Measurements from ENCODE around the gene ACE.

The ACE gene

DNA sequence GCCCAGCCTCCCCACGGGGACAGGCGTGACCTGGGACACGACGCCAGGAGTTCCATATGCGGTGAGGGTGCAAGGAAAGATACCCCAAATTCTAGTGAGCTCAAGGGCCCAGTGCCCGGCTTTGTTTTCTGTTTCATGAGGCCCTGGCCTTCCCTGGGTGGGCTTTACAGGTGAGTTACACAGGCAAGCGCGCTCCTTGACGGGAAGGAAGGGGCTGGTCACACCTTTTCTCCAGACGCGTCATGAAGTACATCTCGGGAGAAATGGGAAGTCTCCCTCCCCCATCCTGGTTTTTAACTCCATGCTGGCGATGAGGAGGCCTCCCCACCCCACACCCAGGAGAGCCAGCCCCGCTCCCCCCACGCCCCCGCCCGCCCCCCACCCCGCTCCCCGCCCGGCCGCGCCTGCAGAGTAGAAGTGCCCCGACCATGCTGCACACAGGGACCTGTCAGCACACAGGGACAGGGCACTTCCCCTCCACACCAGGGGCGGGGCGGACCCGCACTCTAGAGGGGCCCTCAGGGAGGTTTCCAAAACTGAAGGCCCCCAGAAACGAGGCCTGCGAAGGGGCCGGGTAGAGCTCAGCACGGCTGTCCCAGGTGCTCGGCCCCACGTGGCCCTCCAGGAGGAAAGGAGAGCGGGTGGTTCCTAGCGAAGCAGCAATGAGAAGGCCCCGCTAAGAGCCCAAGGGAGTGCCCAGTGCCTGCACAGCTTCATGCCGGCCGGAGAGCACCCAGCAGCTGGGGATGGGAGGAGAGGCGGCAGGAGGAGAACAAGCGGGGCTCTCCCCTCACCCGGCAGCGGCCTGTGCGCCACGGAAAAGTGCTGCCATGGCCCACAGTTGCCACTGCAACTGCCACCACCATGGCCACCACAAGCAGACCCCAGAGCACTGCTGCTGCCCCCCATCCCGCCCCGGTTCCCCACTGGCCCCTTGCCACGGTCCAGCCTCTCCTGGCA is 38.5 kb upstream of the ACE start:
- Histone ChIP-seq H3K27me3 (ENCODE audit: control insufficient read depth, insufficient read depth, low read length) (no peaks in the 10 kb centered on the region), H3K9ac (ENCODE audit: low read depth, low read length) (no peak overlapping the region), H3K4me3 (ENCODE audit: low read length) (no peak overlapping the region), H3K36me3 (ENCODE audit: insufficient read depth, low read length) (no peaks in the 10 kb centered on the region), H3K4me2 (ENCODE audit: low read length) (no peak overlapping the region), H3K9me3 (replicated peaks; ENCODE audit: low read length) (no peaks in the 10 kb centered on the region), H3K4me1 (ENCODE audit: control insufficient read depth, insufficient read depth, low read length) (peaks cover 42% of the 10 kb centered on the region)

DNA sequence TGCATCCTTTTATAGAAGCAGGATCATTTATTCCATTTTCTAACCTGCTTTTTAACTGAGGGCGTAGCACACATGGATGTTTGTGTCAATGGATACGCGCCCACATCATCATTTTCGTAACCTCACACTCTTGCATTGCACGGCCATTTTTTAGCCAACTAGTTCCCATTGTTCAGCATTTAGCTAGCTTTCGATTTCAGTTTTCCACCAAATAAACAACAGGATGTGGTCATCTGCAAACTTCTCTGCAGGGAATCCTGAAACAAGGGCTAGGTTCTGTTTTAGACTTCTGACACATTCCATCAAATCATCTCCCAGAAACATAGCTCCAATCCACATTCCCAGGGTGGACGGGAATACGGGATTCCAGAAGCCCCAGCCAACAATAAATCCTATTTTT is 37.2 kb upstream of the ACE start:
- Histone ChIP-seq H3K9ac (ENCODE audit: low read depth, low read length) (no peak overlapping the region), H3K36me3 (ENCODE audit: insufficient read depth, low read length) (no peaks in the 10 kb centered on the region), H3K4me2 (ENCODE audit: low read length) (peak overlapping the region; percentile 58), H3K9me3 (replicated peaks; ENCODE audit: low read length) (no peaks in the 10 kb centered on the region), H3K4me1 (ENCODE audit: control insufficient read depth, insufficient read depth, low read length) (peaks cover 28% of the 10 kb centered on the region), H3K4me3 (ENCODE audit: low read length) (no peak overlapping the region), H3K27me3 (ENCODE audit: control insufficient read depth, insufficient read depth, low read length) (no peaks in the 10 kb centered on the region)

DNA sequence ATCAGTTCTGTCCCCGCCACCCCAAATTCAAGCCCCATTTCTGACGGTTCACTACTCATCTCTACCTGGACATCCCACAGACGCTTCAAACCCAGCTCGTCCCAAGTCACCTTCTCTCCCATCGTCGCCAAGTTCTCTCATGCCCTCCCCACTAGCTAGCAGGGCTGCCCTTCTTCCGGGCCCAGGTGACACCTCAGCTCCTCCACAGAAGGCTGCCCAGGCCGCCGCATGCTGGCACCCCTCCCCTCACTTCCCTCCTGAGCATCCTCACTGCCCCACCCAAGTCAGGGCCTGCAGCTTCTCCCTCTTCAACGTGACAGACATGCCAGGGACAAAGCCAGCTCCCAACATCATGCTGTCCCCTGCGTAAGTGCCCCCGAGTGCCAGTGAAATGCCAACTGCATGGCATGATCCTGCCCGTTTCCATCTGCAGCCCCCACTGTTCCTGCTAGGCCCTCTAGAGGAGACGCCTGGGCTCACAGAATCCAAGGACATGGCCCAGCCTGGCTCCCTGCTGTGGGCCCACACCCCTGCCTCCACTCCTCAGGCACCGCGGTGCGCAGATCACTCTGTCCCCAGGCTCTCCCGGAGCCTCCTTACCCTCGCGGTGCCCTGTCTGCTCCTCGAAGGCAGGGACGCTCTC is 36.6 kb upstream of the ACE start:
- H3K4me3 ChIP-seq (ENCODE audit: low read length): no peak overlapping the region
- H3K27me3 ChIP-seq (ENCODE audit: control insufficient read depth, insufficient read depth, low read length): no peaks in the 10 kb centered on the region
- peak overlapping the region; percentile 58 for H3K4me2 ChIP-seq (ENCODE audit: low read length)
- H3K9me3 ChIP-seq (replicated peaks; ENCODE audit: low read length): no peaks in the 10 kb centered on the region
- H3K36me3 ChIP-seq (ENCODE audit: insufficient read depth, low read length): no peaks in the 10 kb centered on the region
- peaks cover 23% of the 10 kb centered on the region for H3K4me1 ChIP-seq (ENCODE audit: control insufficient read depth, insufficient read depth, low read length)
- H3K9ac ChIP-seq (ENCODE audit: low read depth, low read length): no peak overlapping the region

DNA sequence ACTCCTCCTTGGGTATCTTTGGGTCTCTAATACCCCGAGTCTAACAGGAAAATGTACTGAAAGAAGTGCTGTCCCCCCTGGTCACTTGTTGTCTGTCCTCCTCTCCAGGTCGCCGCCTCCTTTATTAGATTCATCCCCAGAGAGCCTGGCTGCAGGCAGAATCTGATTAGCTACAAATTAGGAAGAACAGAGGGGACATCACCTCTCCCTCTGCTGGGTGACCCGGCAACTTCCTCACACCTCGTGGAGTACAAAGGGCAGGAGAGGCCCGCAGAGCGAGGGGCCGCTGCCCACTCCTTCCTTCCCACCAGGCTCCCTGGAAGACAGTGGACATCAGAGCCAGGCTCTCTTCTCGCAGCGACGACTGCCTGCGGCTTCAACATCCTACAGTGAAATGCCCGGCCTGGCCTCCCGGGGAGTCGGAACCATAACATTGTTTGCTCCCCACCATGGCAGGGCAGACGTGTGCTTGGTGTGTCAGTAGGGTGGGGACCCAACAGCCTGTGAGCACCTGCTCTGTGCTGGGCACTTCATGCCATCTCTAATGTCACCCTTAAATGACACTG is 36.0 kb upstream of the ACE start:
- H3K27me3 ChIP-seq (ENCODE audit: control insufficient read depth, insufficient read depth, low read length): no peaks in the 10 kb centered on the region
- no peak overlapping the region for H3K4me2 ChIP-seq (ENCODE audit: low read length)
- H3K4me1 ChIP-seq (ENCODE audit: control insufficient read depth, insufficient read depth, low read length): peaks cover 22% of the 10 kb centered on the region
- H3K4me3 ChIP-seq (ENCODE audit: low read length): no peak overlapping the region
- H3K9me3 ChIP-seq (replicated peaks; ENCODE audit: low read length): no peaks in the 10 kb centered on the region
- no peak overlapping the region for H3K9ac ChIP-seq (ENCODE audit: low read depth, low read length)
- H3K36me3 ChIP-seq (ENCODE audit: insufficient read depth, low read length): no peaks in the 10 kb centered on the region

DNA sequence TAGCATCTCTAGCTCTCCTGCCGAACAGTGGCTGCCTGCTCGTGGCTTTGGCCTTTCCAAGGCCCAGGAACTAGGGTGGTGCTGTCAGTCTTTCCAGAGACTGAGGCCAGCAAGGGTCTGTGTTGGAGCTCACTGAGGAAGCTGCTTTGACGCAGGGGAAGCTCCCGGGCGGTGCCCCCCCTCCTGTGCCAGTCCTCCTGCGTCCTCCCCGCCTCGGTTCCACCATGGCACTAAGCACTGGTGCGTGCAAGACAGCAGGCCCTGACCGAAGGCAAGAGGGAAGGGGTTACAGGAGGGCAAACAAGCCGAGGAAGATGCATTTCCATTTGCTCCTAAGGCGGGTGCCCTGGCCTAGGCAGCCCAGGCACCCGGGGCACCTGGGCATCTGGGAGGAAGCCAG is 35.2 kb upstream of the ACE start:
- H3K36me3 ChIP-seq (ENCODE audit: insufficient read depth, low read length): no peaks in the 10 kb centered on the region
- no peaks in the 10 kb centered on the region for H3K9me3 ChIP-seq (replicated peaks; ENCODE audit: low read length)
- H3K4me1 ChIP-seq (ENCODE audit: control insufficient read depth, insufficient read depth, low read length): peaks cover 25% of the 10 kb centered on the region
- H3K27me3 ChIP-seq (ENCODE audit: control insufficient read depth, insufficient read depth, low read length): no peaks in the 10 kb centered on the region
- H3K9ac ChIP-seq (ENCODE audit: low read depth, low read length): no peak overlapping the region
- H3K4me2 ChIP-seq (ENCODE audit: low read length): no peak overlapping the region
- no peak overlapping the region for H3K4me3 ChIP-seq (ENCODE audit: low read length)

DNA sequence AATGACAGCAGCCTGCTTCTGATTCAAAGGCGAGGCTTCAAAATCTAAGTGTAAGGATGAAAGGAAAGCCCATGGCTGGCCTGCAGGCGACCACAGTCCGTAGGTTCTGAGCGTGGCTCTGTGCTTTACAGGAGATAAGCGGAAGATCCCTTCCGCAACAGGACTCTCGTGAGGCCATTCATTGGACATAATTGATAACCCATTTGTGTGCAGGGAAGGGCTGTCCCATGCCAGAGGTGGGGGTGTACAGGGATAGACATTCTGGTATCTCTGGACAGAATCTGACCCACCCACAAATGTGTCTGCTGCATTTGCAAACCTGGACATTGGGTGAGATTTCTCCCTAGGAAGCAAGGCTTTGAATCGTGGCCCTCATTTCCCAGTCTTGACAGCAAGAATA is 34.8 kb upstream of the ACE start:
- H3K4me2 ChIP-seq (ENCODE audit: low read length): no peak overlapping the region
- no peaks in the 10 kb centered on the region for H3K9me3 ChIP-seq (replicated peaks; ENCODE audit: low read length)
- no peak overlapping the region for H3K4me3 ChIP-seq (ENCODE audit: low read length)
- peaks cover 28% of the 10 kb centered on the region for H3K4me1 ChIP-seq (ENCODE audit: control insufficient read depth, insufficient read depth, low read length)
- H3K27me3 ChIP-seq (ENCODE audit: control insufficient read depth, insufficient read depth, low read length): no peaks in the 10 kb centered on the region
- no peak overlapping the region for H3K9ac ChIP-seq (ENCODE audit: low read depth, low read length)
- no peaks in the 10 kb centered on the region for H3K36me3 ChIP-seq (ENCODE audit: insufficient read depth, low read length)

DNA sequence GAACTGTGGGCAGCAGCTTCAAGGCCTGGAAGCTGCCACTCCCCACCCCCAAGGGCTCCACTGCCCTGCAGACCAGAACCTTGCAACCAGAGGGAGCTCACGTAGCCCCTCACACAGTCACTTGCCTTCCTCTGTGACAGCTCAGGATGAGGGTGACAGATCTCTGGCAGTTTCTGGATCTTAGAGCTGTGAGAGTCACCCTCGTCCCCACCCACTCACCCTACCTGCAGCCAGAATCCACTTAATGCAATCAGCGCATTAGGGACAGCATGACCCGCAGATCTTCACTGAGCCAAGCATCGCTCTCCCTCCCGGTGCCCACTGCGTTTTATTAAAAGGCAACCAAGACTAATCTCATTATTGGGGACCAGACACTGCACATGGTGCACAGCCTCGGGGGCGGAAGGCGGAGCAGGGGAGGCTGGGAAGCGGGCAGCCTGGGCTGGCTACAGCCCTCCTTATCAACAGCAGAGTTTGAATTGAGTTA is 34.3 kb upstream of the ACE start:
- H3K4me1 ChIP-seq (ENCODE audit: control insufficient read depth, insufficient read depth, low read length): peaks cover 28% of the 10 kb centered on the region
- no peak overlapping the region for H3K4me2 ChIP-seq (ENCODE audit: low read length)
- H3K27me3 ChIP-seq (ENCODE audit: control insufficient read depth, insufficient read depth, low read length): no peaks in the 10 kb centered on the region
- H3K36me3 ChIP-seq (ENCODE audit: insufficient read depth, low read length): no peaks in the 10 kb centered on the region
- no peak overlapping the region for H3K9ac ChIP-seq (ENCODE audit: low read depth, low read length)
- H3K4me3 ChIP-seq (ENCODE audit: low read length): no peak overlapping the region
- H3K9me3 ChIP-seq (replicated peaks; ENCODE audit: low read length): no peaks in the 10 kb centered on the region

DNA sequence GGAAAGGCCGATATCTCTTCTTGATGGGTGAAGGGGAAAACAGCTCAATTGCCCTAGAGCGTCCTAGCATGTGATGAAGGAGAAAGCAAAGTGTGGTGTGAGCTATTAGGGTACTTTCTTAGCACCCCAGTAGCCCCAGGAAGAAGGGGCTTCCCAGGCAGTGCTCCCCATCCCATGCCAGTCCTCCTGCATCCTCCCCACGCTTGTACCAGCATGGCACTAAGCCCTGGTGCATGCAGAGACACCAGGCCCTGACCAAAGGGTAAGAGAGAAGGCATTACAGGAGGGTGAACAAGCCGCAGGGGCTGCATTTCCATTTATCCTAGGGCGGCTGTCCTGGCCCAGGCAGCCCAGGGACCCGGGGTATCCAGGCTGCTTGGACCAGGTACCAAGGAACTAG is 33.8 kb upstream of the ACE start:
- Histone ChIP-seq H3K9me3 (replicated peaks; ENCODE audit: low read length) (no peaks in the 10 kb centered on the region), H3K4me1 (ENCODE audit: control insufficient read depth, insufficient read depth, low read length) (peaks cover 25% of the 10 kb centered on the region), H3K36me3 (ENCODE audit: insufficient read depth, low read length) (no peaks in the 10 kb centered on the region), H3K4me3 (ENCODE audit: low read length) (no peak overlapping the region), H3K4me2 (ENCODE audit: low read length) (no peak overlapping the region), H3K27me3 (ENCODE audit: control insufficient read depth, insufficient read depth, low read length) (no peaks in the 10 kb centered on the region), H3K9ac (ENCODE audit: low read depth, low read length) (no peak overlapping the region)

DNA sequence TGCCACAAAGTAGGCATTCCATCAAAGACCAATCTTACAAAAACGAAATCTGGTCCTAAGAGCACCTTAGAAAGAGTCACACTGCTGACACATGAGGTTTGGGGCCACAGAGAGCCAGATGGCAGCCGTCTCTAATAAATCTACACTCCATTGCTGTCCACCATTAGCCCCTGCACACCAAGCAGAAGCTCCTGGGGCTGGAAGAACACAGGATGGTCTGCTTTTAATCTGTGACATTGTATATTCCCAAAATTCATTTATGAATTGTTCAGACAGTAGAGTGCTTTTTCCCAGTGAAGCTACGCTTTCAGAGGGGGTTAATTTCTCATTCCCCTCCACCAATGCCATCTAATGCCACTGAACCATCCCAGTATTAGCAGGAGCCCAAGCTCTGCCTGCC is 32.4 kb upstream of the ACE start:
- H3K36me3 ChIP-seq (ENCODE audit: insufficient read depth, low read length): no peaks in the 10 kb centered on the region
- no peak overlapping the region for H3K9ac ChIP-seq (ENCODE audit: low read depth, low read length)

DNA sequence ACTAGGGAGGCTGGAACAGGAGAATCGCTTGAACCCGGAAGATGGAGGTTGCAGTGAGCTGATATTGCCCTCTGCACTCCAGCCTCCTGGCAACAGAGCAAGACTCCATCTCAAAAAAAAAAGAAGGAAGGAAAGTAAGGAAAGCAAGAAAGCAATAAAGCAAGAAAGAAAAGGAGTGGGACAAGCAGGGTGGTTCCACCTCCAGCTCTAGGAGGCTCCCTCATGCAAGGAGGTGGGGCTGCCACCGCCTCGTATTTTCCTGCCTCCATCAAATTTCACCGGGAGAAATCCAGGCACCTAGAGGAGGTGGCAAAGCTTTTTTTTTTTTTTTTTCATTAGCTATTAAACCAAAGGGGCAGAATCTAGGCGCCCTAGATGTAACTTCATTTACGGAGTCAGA is 31.8 kb upstream of the ACE start:
- Histone ChIP-seq H3K4me2 (ENCODE audit: low read length) (peak overlapping the region; percentile 97), H3K4me1 (ENCODE audit: control insufficient read depth, insufficient read depth, low read length) (peaks cover 19% of the 10 kb centered on the region), H3K27me3 (ENCODE audit: control insufficient read depth, insufficient read depth, low read length) (peaks cover 2% of the 10 kb centered on the region), H3K9me3 (replicated peaks; ENCODE audit: low read length) (no peaks in the 10 kb centered on the region), H3K36me3 (ENCODE audit: insufficient read depth, low read length) (no peaks in the 10 kb centered on the region), H3K4me3 (ENCODE audit: low read length) (peak overlapping the region; percentile 72), H3K9ac (ENCODE audit: low read depth, low read length) (no peak overlapping the region)

More for the DNA sequence above, 32.4 kb upstream of the ACE start:
- Histone ChIP-seq H3K9me3 (replicated peaks; ENCODE audit: low read length) (no peaks in the 10 kb centered on the region), H3K4me1 (ENCODE audit: control insufficient read depth, insufficient read depth, low read length) (peaks cover 25% of the 10 kb centered on the region), H3K27me3 (ENCODE audit: control insufficient read depth, insufficient read depth, low read length) (no peaks in the 10 kb centered on the region), H3K4me3 (ENCODE audit: low read length) (no peak overlapping the region), H3K4me2 (ENCODE audit: low read length) (no peak overlapping the region)

DNA sequence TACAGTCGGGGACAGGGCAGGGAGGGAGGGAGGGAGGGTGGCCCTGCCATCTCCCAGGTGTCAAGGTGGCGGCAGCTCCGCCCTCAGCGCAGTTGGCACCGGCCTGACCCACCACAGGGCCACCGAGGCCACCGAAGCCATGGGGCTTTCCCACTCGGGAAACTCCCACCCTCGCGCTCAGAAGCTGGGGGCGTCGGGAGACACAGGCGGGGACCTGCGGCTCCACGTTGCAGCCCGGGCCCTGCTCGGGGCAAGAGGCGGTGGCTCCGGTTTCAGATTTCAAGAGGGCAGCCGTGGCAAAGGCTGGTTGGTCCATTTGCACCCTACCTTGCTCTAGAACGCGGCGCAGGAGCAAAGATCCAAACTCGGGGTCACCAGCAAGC is 31.3 kb upstream of the ACE start:
- no peaks in the 10 kb centered on the region for H3K36me3 ChIP-seq (ENCODE audit: insufficient read depth, low read length)
- no peaks in the 10 kb centered on the region for H3K9me3 ChIP-seq (replicated peaks; ENCODE audit: low read length)
- peaks cover 22% of the 10 kb centered on the region for H3K4me1 ChIP-seq (ENCODE audit: control insufficient read depth, insufficient read depth, low read length)
- H3K9ac ChIP-seq (ENCODE audit: low read depth, low read length): peak overlapping the region; percentile 56
- peak overlapping the region; percentile 72 for H3K4me3 ChIP-seq (ENCODE audit: low read length)
- H3K27me3 ChIP-seq (ENCODE audit: control insufficient read depth, insufficient read depth, low read length): peaks cover 5% of the 10 kb centered on the region
- H3K4me2 ChIP-seq (ENCODE audit: low read length): peak overlapping the region; percentile 97

All from skeletal muscle satellite cell (primary cell).